Activated T-cell treated with anti-CD3 and anti-CD28 coated beads, Interleukin-2, amount 50 U/mL, for 72 hours (primary cell): ENCODE results near the gene TMEM263. TPM values are rescaled to one million over a fixed set of nuclear protein-coding genes. Genes with fewer than 3 reads are reported as not detected.
A peak's percentile ranks its signal among the peaks of the same experiment; 100 is the strongest.

Source experiments
- ATAC-seq, 2 donors: fragments of 150-1000 bp; cut with Tn5 transposase; replicated peaks in 1 of 2; 2 replicates each; pipeline ENCODE4 v1.10.0; 2021; ENCODE audit warnings: moderate library complexity in 2 of 2, mild to moderate bottlenecking in 1 of 2
- DNase-seq, 2 donors: peaks; one replicate each; pipeline ENCODE4 v3.0.0; 2021 to 2022; ENCODE audit warnings: mixed read lengths in 1 of 2
- H3K27ac Mint-ChIP-seq: one replicate; pipeline ENCODE4 v1.8.0; 2022; ENCODE audit warnings: mild to moderate bottlenecking, moderate library complexity, mixed read lengths
- H3K27me3 Mint-ChIP-seq: one replicate; pipeline ENCODE4 v1.8.0; 2022; ENCODE audit warnings: low read depth, mixed read lengths
- H3K36me3 Mint-ChIP-seq, 2 donors: one replicate each; pipeline ENCODE4 v1.8.0; 2022; ENCODE audit warnings: mixed read lengths in 2 of 2, mild to moderate bottlenecking in 1 of 2; ENCODE audit not compliant: insufficient read depth in 2 of 2
- H3K4me1 Mint-ChIP-seq: one replicate; pipeline ENCODE4 v1.8.0; 2022; ENCODE audit warnings: low read depth, mixed read lengths
- H3K4me3 Mint-ChIP-seq, 2 donors: one replicate each; pipeline ENCODE4 v1.8.0; 2022; ENCODE audit warnings: mild to moderate bottlenecking in 2 of 2, mixed read lengths in 2 of 2, moderate library complexity in 2 of 2
- H3K9me3 Mint-ChIP-seq, 2 donors: one replicate each; pipeline ENCODE4 v1.8.0; 2022; ENCODE audit warnings: mixed read lengths in 2 of 2
- total RNA-seq, 2 donors: library from RNA; stranded (reverse); gene quantifications; one replicate each; pipeline ENCODE4 v1.2.3, GENCODE V29; 2022

The TMEM263 gene
- 10 to 100 TPM; 39.7 to 41.3 TPM for total RNA-seq

DNA sequence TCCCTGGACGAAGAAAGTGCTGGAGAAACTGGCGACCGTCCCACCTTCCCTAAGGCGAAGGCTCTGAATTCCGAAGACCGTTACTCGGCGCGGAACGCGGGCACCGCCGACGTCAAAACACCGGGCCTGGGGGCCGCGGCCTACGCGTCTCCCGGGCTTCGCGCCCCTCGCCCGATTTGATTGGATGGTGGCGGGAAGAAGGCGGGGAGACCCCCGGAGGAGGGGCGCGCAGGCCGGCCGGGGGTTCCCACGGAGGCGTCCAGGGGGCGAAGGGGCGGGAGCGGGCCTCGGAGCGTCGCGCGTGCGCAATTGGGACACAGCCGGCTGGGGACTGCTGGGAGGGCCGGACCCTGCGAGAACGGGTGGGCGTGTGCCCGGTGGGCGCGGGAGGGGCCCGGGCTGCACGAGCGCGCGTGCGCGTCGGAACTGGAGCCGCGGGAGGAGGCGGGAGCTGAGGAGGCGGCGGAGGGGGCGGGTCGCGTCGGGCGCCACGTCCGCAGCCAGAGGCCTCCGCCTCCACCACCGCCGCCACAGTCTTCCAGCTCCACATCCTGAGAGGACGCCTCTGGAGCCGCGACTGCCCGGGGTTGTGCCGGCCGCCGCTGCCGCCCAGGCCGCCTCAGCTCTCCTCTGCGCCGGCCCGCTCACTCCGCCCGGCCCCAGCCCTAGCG lies at the start of gene TMEM263:
TMEM263 (plus strand) TSS at position 531 of the 671 bp plus-strand sequence. CDS start 11,210 bp downstream, outside the sequence.
- ATAC-seq (peak; percentile 83 to 85), DNase-seq (peak; percentile 94 to 95)
- H3K9me3 Mint-ChIP-seq = no peaks in the 10 kb centered on the region
- peaks cover 0 to 1% of the 10 kb centered on the region in 2 donors for H3K36me3 Mint-ChIP-seq
- H3K4me3 Mint-ChIP-seq = peak within 1 kb of the TSS; percentile 91 to 99
- H3K27me3 Mint-ChIP-seq = no peaks in the 10 kb centered on the region
- peaks cover 30% of the 10 kb centered on the region for H3K4me1 Mint-ChIP-seq
- H3K27ac Mint-ChIP-seq = peak within 1 kb of the TSS; percentile 95

DNA sequence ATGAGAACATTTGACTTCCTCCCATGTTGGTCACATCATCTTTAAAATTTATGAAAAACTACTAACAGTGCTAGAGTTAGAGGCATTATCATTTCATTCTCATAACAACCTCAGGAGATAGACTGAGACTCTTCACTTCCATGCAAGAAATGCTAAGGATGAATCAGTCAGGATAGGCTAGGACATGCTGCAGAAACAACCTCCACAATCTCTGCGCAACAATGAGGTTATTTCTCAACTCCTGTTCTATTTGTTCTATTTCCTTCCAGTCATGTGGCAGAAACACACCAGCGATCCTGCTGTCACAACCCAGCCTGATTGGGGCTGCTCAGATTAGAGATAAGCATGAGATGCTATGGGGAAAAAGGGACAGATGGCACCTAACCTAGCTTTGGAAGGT lies 49.0 kb upstream of the TMEM263 start:
- no peaks in the 10 kb centered on the region for H3K36me3 Mint-ChIP-seq
- H3K27me3 Mint-ChIP-seq = peaks cover 48% of the 10 kb centered on the region
- no peak overlapping the region for H3K27ac Mint-ChIP-seq
- peaks cover 29% of the 10 kb centered on the region for H3K4me1 Mint-ChIP-seq
- no peaks in the 10 kb centered on the region for H3K9me3 Mint-ChIP-seq
- no peak overlapping the region for H3K4me3 Mint-ChIP-seq
- ATAC-seq (no peak), DNase-seq (no peak)

DNA sequence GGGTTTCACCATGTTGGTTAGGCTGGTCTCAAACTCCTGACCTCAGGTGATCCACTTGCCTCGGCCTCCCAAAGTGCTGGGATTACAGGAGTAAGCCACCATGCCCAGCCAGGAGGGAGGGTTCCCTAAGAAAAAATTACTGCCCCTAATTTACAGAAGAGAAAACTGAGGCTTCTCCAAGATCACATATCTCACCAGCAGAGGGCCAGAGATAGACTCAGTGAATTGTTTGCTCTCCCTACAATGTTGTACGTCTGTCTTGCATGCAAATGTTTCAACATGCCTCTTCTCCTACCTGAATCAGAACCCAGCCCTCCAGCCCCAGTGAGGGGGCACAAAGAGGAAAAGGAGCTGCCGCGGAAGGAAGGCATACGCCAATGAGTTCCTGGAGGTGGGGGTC lies 48.3 kb upstream of the TMEM263 start:
- peaks cover 41% of the 10 kb centered on the region for H3K27me3 Mint-ChIP-seq
- ATAC-seq (no peak), DNase-seq (no peak)
- H3K4me1 Mint-ChIP-seq = peaks cover 32% of the 10 kb centered on the region
- no peaks in the 10 kb centered on the region for H3K36me3 Mint-ChIP-seq
- no peak overlapping the region for H3K27ac Mint-ChIP-seq
- no peak overlapping the region for H3K4me3 Mint-ChIP-seq
- H3K9me3 Mint-ChIP-seq = no peaks in the 10 kb centered on the region

GRCh38 chr12:106907846-106908245 lies 47.9 kb upstream of the TMEM263 start:
- Mint-ChIP-seq H3K9me3 (no peaks in the 10 kb centered on the region), H3K4me1 (peaks cover 30% of the 10 kb centered on the region), H3K4me3 (no peak overlapping the region), H3K36me3 (no peaks in the 10 kb centered on the region), H3K27me3 (peaks cover 36% of the 10 kb centered on the region), H3K27ac (no peak overlapping the region)
- ATAC-seq (no peak), DNase-seq (no peak)

- Mint-ChIP-seq H3K27me3 (peaks cover 30% of the 10 kb centered on the region), H3K4me1 (peaks cover 23% of the 10 kb centered on the region), H3K4me3 (no peak overlapping the region), H3K27ac (no peak overlapping the region), H3K36me3 (no peaks in the 10 kb centered on the region), H3K9me3 (no peaks in the 10 kb centered on the region)
- ATAC-seq (no peak), DNase-seq (no peak)
These were observed 47.1 kb upstream of the TMEM263 start for GRCh38 chr12:106908561-106908960.

GRCh38 chr12:106910202-106910601 lies 45.5 kb upstream of the TMEM263 start:
- H3K27me3 Mint-ChIP-seq = peaks cover 20% of the 10 kb centered on the region
- no peak for ATAC-seq

DNA sequence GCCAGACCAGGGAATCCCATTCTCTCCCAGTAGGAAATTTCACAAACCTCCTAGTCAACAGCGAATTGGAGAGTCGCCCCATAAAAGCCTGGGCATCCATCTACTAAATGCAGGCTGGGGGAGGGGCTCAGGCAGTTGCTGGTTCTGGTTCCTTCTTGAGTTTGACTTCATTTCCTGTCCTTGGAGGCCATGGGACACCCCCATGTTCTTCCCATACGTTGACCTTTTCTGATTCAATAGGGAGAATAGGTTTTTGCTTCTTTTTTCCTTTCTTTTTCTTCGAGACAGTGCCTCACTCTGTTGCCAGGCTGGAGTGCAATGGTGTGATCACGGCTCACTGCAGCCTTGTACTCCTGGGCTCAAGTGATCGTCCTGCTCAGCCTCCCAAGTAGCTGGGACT lies 44.1 kb upstream of the TMEM263 start:
- no peak overlapping the region for H3K4me3 Mint-ChIP-seq
- H3K36me3 Mint-ChIP-seq = no peaks in the 10 kb centered on the region
- H3K9me3 Mint-ChIP-seq = no peaks in the 10 kb centered on the region
- peaks cover 11% of the 10 kb centered on the region for H3K27me3 Mint-ChIP-seq
- H3K4me1 Mint-ChIP-seq = peaks cover 42% of the 10 kb centered on the region
- H3K27ac Mint-ChIP-seq = no peak overlapping the region
- no peak for ATAC-seq
- DNase-seq = no peak

More at GRCh38 chr12:106910202-106910601, 45.5 kb upstream of the TMEM263 start:
- no peaks in the 10 kb centered on the region for H3K36me3 Mint-ChIP-seq
- H3K4me1 Mint-ChIP-seq = peaks cover 34% of the 10 kb centered on the region
- H3K9me3 Mint-ChIP-seq = no peaks in the 10 kb centered on the region
- no peak overlapping the region for H3K27ac Mint-ChIP-seq
- no peak for DNase-seq
- no peak overlapping the region for H3K4me3 Mint-ChIP-seq

GRCh38 chr12:106913456-106913855 lies 42.3 kb upstream of the TMEM263 start:
- peaks cover 37% of the 10 kb centered on the region for H3K4me1 Mint-ChIP-seq
- H3K36me3 Mint-ChIP-seq = no peaks in the 10 kb centered on the region
- no peaks in the 10 kb centered on the region for H3K9me3 Mint-ChIP-seq
- H3K4me3 Mint-ChIP-seq = no peak overlapping the region
- ATAC-seq (no peak), DNase-seq (no peak)
- H3K27me3 Mint-ChIP-seq = no peaks in the 10 kb centered on the region
- H3K27ac Mint-ChIP-seq = no peak overlapping the region

DNA sequence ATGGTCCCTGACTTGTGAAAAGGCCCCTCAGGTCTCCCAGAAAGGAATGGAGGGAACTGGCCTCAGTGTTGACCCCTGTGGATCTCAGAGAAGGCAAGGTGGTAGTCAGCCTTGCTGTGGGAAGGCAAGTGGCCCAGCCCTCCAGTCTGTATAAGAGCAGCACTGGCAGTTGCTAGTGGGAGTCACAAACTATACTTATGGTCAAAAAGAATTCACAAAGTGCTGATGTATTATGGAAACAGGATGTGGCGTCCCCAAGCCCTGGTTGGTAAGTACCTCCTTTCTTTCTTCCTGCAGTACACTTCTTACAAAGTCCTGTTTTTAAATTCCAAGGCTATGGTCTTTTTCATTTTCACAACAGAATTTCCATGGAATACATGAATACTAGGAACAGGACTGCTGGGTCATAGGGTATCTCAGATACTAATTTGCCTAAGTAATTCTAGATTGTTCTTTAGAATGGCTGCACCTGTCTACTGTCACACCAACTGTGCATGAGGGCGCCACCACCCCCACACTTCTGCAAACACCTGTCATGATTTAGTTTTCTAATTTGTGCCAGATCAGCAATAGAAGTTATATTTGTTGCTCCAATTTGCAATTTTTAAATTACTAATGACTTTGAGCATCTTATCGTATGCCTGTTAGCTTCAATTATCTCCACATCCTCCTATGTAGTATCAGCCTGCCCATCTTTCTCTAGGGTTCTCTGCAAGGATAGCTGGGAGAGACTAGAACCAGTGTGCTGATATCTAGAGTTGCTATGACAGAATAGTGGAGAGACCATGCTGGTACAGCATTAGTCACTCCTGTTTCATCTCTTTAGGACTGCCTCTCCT lies 40.7 kb upstream of the TMEM263 start:
- Mint-ChIP-seq H3K4me1 (peaks cover 37% of the 10 kb centered on the region), H3K36me3 (no peaks in the 10 kb centered on the region), H3K4me3 (peak overlapping the region; percentile 10 to 71), H3K27ac (peak overlapping the region; percentile 80), H3K27me3 (peaks cover 5% of the 10 kb centered on the region), H3K9me3 (no peaks in the 10 kb centered on the region)
- DNase-seq = peak; percentile 47 to 49
- ATAC-seq = peak; percentile 91 to 93

- ATAC-seq = peak; percentile 30 to 47
- Mint-ChIP-seq H3K9me3 (no peaks in the 10 kb centered on the region), H3K27me3 (peaks cover 8% of the 10 kb centered on the region), H3K4me3 (peak overlapping the region; percentile 10 to 71), H3K27ac (peak overlapping the region; percentile 80), H3K36me3 (no peaks in the 10 kb centered on the region), H3K4me1 (peaks cover 32% of the 10 kb centered on the region)
- peak; percentile 20 to 21 for DNase-seq
These were observed 40.1 kb upstream of the TMEM263 start for GRCh38 chr12:106915635-106916026.

GRCh38 chr12:106917503-106917902 lies 38.2 kb upstream of the TMEM263 start:
- DNase-seq (no peak), ATAC-seq (no peak)
- Mint-ChIP-seq H3K27me3 (peaks cover 20% of the 10 kb centered on the region), H3K27ac (no peak overlapping the region), H3K9me3 (no peaks in the 10 kb centered on the region), H3K4me1 (peaks cover 18% of the 10 kb centered on the region), H3K36me3 (no peaks in the 10 kb centered on the region), H3K4me3 (no peak overlapping the region)

DNA sequence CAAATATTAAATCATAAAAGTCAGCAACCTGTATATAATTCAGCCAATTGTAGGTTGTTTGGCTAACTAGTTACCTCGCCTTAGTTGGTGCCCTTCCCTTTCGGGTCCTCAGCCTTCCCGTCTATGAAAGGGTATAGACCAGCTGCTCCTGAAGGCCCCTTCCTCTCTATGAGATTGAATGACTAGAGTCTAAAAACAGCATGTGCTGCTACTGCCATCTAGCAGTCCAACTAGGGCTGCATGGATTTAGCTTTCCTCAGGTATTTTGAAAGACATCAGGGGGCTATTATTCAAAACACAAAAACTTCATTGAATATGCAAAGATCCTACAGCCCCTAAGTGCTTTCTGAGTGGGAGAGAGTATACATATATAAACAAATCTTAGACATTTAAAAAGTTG lies 37.0 kb upstream of the TMEM263 start:
- H3K4me1 Mint-ChIP-seq = peaks cover 18% of the 10 kb centered on the region
- DNase-seq = no peak
- no peak overlapping the region for H3K4me3 Mint-ChIP-seq
- H3K9me3 Mint-ChIP-seq = peaks cover 2% of the 10 kb centered on the region in 2 donors
- no peaks in the 10 kb centered on the region for H3K36me3 Mint-ChIP-seq
- peaks cover 28% of the 10 kb centered on the region for H3K27me3 Mint-ChIP-seq
- no peak overlapping the region for H3K27ac Mint-ChIP-seq
- no peak for ATAC-seq

DNA sequence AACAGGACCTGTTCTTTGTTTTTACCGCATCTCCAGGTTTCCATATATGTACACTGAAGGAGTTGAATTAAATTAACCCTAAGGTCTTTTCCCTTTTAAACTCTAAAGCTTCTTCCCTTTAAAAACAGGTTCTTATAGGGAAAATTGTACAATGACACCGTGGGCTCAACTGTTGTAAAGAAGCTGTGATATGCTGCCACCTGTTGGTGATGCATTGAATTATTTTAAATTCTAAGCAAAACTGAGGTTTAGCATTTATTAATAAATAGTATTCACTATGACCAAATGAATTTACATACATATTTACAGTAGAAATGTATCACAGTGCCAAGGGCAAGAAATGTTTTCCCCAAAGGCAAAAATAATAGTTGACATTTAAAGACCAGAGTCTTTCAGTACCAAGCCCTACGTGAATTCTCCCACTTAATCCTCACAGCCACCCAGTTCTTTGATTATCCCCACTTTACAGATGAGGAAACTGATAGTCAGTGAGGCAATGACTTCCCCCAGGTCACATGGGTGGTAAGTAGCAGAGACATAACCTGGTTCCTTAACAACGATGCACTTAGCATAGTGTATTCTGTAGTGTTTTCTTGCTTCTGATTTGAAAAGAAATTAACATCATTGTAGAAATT lies 35.7 kb upstream of the TMEM263 start:
- ATAC-seq (no peak), DNase-seq (peak in 1 of 2 donors; percentile 19)
- Mint-ChIP-seq H3K27ac (peak overlapping the region; percentile 44), H3K9me3 (peaks cover 2 to 3% of the 10 kb centered on the region in 2 donors), H3K4me1 (peaks cover 10% of the 10 kb centered on the region), H3K4me3 (no peak overlapping the region), H3K27me3 (peaks cover 30% of the 10 kb centered on the region), H3K36me3 (peaks cover 0 to 2% of the 10 kb centered on the region in 2 donors)
